ENCODE measurements around the gene BAIAP2L1.
"Not testable (repeated sequence)": the region's sequence is repeated elsewhere in the genome, so short reads cannot be mapped to it uniquely, and the experiment has no call there.

BAIAP2L1 gene

DNA sequence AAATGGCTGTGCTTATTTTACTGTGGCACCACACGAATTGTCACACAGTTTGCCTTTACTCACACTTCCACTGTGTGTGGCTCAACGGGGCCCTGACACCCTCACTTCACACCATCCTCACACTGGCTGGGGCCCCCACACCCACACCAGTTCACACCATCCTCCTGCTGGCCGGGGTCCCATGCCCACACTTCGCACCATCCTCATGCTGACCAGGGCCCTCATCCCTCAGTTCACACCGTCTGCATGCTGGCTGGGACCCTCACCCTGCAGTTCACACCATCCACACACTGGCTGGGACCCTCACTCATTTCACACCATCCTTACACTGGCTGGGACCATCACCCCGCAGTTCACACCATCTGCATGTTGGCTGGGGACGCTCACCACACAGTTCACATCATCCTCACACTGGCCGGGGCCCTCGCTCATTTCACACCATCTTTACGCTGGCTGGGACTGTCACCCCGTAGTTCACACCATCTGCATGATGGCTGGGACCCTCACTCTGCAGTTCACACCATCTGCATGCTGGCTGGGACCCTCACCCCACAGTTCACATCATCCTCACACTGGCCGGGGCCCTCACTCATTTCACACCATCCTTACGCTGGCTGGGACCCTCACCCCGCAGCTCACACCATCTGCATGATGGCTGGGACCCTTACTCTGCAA is 83.4 kb downstream of the BAIAP2L1 start:
- DNase-seq, result no peak

DNA sequence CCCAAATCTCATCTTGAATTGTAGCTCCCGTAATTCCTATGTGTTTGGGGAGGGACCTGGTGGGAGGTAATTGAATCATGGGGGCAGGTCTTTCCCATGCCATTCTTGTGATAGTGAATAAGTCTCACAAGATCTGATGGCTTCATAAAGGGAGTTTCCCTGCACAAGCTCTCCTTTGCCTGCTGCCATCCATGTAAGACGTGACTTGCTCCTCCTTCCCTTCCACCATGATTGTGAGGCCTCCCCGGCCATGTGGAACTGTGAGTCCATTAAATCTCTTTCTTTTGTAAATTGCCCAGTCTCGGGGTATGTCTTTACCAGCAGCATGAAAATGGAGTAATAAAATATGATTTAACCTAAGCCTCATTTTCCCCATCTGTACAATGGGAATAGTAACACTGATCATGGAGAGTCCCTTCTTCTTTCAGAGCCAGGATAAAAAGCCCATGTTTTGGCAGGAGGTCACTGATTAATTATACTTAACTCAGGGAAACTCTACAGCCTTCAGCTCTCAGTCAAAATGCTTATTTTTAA is 84.8 kb downstream of the BAIAP2L1 start:
- not testable (repeated sequence) for DNase-seq

DNA sequence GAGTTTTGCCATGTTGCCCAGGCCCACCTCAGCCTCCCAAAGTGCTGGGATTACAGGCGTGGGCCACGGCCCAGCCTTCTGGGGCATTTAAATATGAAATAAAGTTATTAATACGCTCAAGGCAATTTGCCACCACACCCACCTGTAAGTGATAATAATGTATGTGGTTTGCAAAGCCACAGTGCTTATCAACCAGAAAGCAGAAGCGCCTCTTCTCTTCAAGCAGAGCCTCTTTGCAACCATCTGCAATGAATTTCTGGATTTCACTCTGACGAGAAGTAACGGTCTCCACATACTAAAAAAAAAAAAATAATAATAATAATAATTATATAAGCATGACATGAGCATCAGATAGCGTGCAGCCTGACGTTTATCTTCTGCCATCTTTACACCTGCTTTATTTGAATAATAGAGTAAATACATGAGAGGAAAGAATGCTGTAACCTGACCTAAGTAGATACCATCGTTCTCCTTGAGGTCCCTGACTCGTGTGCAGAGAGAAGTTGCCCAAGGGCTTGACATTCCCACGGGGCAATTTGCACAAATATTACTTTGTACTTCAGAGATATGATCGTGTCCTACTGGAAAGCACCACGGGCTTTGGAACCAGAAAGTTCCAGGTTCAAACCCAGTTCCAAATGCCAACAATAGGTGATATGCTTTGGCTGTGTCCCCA is 85.4 kb downstream of the BAIAP2L1 start:
- DNase-seq, result no peak

DNA sequence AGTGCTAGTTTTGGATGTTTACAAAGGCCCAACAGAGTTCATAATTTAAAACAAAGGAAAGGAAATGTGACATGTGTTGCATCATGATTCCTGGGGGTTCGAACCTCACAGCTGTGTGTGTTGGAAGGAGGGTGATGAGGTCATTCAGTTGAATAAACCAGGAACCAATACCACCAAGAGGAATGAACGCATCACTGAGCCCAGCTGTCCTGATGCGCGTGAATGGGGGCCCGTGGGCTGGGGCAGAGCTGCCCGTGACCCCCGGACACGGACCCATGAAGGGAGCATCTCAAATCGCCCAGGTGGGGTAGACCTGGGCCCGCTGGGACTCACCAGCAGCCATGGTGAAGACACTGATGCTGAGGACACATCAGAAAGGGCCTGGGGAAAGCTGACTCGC is 86.4 kb downstream of the BAIAP2L1 start:
- no peak for DNase-seq

DNA sequence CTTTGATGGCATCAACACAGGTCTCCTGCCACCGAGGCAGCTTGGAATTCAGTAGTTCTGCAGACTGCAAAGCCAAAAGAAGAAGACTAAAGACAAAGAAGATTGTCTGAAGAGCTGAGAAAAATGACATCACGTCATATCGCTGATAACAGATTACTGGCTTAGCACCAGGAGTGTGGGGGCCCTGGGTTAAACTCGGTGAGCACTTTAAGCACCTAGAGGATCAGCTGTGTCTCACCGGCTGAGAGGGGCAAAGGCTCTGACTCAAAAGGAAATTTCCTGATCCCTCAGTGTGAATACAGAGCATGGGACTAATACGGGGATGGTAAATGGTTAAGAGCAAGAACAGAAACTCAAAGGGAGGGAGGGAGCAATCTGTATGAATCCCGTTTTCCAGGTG is 88.7 kb downstream of the BAIAP2L1 start:
- DNase-seq, result no peak

DNA sequence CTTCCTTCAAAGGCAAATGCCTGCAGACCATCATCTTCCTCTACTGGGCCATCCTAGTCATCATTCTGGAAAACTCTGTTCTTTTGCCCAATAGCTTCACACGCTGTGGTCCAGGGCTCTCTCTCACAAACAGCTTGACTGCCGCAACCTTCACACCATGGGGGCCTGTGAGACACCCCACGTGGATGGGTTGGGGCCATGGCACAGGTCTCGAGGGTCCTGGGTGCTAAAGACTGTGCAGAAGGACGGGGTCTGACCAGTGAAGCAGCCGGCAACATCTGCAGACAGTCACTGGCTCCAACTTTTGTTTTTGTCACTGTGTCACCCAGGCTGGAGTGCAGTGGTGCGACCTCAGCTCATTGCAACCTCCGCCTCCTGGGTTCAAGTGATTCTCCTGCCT is 91.3 kb downstream of the BAIAP2L1 start:
- no peak for DNase-seq

DNA sequence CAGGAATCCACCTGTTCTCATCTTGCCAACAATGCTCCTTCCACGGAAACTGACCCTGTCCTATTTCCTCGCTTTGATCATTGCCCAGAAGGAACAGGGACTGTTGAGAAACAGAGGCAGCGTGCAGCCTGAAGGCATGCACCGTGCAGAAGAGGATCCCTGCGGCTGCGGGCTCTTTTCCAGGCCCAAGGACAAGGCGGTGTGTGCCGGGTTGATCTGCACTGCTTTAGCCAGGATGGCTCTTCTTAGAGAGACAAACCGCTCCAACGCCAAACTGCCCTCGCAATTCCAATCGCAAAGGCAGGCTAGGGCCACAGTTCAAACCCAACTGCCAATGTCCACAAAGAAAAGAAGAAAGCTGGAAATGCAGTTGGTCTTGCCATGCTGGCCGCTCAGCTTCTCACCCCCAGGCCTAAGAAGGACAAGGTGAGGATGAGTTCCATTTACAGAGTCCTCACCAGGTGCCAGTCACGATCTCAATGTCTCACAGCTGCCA is 92.9 kb downstream of the BAIAP2L1 start:
- no peak for DNase-seq

DNA sequence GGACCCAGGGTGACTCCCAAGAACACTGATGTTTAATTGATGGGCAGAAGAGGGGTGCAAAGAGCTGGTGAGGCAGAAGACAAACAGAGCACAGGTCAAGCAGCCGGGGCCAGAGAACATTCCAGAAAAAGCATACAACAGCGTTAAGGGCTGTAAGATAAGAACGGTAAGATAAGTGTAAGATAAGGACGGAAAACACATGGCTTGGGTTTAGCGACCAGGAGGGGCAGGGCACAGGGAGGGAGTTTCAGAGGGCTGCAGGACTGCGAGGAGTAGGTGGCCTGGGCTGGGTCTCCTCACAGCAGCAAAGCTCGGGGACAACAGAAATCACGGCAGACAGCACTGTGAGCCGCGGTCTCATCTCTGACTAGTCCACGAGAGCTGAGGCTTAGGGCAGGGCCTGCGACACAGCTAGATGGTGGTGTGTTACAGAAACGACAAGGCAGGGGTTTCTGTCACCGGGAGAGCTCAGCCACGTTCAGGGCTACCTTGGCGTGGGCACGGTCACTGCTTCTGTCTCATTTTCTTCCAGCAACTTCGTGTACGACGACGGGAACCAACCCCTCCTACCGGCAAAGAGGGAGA is 94.8 kb downstream of the BAIAP2L1 start:
- DNase-seq, result no peak

DNA sequence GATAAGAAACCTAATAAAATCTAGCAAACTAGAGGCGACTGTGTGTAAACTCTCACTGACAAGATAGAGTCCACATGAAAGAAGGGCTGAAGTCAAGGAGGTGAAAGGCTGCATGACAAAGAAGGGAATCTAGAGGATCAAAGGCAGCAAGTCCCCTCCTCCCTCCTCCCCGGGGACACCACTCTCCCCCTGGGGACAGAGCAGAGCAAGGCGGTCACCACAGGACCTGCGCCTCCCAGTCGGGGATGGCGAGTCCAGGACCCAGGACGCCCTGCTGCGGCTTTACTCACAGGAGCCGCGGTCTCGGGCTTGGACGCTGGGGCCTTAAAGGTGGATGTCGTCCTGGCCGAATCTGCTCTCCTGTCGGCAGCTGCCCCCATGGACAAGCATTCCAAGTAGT is 97.0 kb downstream of the BAIAP2L1 start:
- no peak for DNase-seq

DNA sequence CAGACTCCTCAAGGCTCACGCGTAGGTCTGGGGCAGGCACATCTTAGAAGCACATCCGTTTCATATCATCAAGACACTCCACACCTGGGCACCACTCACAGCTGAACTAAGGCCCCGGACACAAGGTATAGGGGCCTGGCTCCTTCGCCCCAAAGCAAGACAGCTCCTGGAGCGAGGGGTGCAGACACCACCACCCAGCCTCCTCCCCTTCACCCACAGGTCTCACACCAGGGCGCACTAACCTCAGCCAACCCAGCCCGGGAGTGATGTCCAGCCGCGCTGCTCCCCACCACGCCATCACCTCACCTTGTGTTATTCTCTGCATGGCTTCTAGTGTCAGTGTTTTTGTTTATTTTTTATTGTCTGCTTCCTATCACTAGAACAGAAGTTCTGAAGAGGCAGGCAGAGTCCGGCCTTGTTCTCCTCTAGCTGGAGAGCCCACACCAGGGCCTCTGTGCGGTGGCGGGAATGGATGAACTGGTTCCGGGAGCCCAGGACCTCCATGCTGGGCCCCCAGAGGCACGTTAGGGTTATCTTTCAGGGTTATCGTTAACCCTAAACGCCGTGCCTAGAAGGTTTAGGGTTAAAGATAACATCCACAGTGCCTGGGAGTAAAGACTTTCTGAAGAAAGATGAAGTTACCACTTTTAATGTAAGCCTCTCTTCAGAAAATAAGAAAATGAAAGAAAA is 97.6 kb downstream of the BAIAP2L1 start:
- no peak for DNase-seq

DNA sequence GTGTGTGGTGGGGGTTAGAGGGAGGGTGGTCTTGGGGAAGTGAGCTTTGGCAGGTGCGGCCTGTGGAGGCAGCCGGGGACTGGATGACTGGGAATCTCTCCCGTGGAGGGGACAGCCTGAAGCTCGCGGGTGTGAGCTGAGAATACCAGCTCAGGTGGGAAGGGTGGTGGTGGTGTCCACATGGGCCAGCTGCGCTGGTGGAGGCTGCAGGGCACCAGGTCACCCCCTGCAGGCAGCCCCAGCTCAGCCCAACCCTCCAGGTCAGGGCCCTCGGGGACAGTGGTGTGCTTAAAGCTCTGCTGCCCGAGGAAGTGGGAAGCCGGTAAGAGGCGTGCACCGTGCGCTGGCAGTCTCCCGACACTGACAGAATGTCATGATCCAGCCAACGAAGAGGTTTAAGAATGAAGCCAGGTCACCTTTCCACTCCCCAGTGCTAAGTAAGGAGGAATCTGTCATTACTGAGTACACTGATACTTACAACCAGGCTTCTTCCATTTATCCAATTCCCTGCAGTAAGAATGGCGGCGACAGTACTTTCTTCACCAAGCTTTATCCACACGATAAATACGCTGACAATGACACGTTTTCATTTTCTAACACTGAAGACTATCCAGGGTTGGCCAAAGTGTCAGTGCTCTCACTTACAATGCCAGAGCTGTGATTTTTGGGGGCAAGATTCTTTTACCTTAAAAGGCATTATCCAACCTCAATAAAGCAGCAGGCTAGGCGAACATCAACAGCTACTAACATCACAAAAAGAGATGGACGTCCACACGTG is 99.0 kb downstream of the BAIAP2L1 start:
- no peak for DNase-seq

DNA sequence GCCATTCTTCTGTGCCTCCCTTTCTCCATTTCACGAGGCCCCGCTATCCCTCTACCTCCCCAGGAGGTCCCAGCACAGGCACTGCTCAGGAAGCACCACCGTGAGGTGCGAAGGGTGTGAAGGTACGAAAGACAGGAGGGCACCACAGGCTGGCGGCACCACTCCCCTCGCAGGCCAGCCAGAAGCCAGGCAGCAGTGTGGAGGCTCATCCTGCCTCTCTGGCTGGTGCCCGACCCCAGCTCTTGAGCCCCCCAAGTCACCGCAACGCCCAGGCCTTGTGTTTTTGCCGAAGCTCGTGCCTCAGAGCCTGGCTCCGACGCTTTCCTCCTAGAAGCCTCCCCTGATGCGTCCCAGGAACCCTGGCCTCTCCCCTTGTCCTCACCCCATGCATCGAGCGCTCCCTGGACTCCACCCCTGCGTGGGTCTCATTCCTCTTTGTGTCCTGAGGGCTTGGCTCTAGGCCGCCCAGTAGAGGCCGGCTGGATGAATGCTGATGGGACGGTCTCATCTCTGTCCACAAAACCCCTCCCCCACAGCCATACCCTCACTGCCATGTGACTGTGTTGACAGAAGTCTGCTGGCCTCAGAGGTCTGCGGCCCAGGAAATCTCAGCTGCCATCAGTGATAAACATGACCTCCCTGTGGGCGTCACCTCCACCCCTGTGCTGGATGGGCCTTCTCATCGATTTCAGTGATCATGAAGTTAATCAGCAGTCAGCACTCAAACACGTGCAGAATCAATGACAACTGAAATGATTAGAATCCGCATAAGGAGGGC is 100.1 kb downstream of the BAIAP2L1 start:
- no peak for DNase-seq

DNA sequence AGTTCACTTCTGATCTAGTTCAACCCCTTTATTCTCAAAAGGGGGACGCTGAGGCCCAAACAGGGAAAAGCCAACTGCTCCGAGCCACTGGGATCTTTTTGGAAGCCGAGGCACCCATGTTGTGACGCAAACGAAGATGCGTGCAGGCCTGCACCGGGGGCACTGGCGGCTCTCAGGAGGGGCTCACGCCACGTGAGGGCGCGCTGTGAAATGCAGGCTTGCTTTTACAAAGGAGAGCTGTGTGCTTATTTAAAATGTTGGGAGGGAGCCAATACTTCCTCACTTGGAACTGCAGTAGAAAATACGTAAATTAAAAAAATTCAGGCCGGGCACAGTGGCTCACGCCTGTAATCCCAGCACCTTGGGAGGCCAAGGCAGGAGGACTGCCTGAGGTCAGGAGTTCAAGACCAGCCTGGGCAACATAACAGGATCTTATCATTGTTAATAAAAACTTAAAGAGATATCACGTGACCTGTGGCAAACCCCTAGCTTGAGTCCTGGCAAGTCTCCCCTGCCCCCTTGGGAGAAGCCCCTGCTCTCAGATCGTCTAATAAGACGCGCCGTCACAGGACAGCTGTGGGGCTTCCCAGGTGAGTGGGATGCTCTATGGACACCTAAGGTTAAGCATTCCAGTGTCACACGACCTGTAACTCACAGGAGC is 103.1 kb downstream of the BAIAP2L1 start:
- no peak for DNase-seq

DNA sequence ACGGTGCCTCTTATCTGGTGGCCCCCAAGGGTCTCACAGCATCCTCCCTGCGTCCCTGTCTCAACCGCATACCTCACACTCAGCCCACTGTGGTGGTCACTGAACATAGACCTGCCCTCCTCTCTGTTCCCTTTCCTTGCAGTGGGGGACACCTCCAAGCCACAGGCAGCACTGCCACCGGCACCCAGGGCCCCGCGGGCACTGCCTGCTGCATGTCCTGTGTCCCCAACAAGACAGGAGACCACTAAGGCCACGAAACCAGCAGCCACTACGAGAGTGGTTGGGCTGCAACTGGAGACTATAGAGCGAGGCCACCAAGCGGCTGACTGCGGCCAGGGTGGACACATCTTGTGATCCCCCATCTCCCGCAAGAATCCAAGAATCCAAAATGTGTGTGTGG is 104.1 kb downstream of the BAIAP2L1 start:
- DNase-seq, result no peak

DNA sequence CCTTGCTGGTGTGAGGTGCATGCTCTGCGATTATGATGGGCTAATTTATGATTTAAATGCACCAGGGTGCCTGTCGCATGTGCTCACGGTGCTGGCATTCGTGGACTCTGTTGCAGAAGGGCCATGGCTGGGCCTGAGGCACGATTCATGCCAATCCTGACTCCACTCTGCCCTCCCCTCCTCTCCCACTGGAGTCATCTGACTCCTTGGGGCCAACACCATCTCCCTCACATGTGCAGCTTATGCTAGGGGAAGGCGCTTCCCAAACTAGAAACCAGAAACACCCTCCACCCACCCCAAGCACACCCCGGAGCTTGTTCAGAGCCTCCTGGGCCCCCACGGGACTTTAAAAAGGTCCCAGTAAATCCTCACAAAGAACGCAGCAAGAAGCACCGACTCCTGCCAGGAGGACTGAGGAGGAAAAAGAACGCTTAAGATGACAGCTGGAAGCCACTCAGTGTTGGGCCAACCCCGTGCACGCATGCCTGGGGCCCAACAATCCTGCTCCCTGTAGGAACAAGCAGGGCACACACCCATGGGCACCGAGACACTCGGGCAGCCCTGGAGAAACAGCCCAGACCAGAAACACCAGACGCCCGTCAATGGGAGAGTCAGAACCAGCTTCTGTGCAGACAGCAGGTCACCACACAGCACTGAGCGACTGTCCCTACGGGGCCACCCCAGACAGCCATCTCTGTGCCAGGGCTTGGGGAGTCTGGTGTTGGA is 105.3 kb downstream of the BAIAP2L1 start:
- no peak for DNase-seq

DNA sequence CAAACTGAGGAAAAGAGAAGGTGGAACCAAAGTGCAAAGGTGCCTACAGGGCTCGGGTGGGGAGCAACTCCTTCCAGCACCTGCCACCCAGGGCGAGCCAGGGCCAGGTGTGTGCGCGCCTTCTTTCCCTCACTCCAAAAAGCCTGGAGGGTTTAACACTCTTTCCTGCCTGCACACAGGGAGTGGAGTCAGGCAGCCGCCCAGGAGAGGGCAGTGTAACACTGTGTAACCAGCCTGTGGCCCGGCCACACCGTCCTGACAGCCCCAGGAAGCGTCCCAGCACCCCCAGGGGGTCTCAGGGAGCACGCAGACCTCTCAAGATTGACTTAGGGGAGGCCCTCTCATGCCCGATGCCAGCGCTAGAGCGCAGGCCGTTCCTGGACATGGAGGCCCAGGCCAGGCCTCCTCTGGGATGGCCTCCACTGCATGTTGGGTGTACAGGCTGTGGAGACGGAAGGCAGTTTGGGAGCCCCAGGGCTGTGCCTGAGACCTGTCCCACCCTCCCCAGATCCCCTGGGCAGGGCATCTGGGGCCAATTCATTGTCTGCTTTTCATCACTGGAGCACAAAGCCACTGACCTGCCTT is 106.0 kb downstream of the BAIAP2L1 start:
- peak; percentile 54 for DNase-seq

DNA sequence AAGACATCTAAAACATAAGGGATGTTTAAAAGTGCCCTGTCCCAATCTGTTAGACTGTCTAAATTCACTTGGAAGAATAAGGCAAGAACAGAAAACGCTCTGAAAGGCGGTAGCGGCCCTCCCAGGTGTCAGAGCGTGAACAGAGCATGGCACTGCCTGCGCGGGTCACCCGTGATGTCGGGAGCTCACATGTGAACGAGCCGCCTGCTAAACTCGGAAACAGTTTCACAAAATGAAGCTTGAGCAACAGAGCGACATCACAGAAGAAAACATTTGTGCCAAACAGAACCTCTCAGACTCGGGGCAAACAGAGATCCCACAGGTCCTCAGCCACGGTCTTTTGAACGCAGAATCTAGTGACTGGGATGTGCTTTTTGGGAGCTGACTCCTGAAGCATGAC is 106.6 kb downstream of the BAIAP2L1 start:
- DNase-seq, result no peak

DNA sequence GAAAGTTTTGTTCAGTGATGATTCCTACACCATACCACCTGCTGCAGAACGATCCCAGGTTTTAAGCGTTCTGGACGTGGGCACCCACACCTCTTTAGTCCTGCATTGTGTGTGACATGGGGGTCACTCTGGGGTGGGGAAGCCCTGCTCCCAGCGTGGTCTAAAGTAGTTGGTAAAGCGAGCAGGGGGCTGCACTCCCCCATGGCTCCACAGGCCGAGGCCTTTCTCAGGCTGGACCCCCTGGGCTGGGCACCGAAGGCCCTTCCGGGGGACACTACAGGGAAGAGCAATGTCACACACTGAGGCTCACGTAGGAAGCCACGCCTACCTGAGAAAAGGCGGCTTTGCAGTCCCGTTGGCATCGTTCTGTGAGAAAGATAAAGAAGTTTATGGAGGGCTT is 107.1 kb downstream of the BAIAP2L1 start:
- DNase-seq, result no peak

DNA sequence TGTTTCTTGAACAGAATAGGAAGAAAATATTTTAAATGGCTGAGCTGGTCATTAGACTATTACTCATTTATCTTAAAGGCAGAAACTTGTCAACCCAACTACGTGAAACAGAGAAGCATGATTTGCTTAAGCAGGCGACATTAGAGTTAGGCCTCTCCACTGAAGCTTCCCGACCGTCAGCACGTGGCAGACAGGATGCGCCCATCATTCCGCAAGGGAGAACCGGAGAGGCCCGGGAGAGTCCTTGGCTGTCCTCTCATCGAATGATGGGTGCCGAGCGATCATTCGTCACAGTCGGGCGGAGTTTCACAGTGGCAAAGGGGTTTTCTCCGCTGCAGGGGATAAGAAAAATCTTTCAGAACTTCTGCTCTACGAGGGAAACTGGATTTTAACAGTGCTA is 107.6 kb downstream of the BAIAP2L1 start:
- DNase-seq, result no peak

DNA sequence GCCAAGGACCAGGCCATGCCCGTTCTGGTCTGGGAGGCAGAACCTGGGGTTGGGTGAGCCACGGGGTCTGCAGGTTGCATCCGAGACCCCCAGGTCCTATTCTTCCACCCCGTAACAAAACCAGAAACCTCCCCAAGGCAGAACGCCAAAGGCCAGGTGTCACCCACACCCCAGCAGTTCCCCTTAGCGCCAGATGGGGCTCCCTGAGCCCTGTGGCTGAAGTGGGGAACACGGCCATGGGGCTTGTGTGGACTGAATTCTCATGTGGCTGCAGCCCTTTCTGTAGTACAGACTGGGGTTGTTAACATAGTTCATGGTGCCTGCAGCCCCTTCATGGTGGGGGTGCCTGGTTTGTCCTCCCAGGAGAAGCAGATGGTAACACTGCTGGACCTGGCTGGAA is 109.2 kb downstream of the BAIAP2L1 start:
- DNase-seq, result no peak
